Measurements from ENCODE around the gene MRGPRE.

DNA sequence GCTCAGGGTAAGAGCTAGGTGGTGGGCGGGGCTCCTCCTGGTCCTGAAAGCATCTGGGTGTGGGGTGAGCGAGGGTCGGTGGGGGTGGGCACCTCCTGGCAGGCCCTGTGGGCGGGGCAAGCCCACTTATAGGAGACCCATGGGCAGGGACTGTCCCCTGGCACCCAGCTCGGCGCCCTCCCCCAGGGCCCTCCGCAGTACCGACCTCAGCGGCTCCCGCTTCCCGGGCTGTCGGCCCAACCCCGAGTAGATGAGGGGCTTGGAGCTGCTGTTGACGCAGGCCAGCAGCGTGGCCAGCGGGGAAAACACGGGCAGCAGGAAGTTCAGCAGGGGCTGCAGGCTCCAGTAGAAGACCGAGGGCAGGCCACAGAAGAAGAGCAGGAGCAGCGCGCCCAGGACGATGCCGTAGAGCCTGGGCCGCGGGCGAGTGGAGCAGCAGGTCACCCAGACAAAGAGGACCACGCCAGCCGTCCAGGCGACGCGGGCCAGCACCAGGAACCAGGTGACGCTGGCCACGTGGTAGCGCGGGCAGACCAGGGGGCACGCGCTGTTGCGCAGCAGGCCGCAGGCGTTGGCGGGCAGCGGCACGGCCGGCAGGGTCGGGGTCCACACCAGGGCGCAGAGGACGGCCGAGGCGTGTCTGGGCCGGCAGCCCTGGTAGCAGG lies 14.3 kb downstream of the MRGPRE start:
- TF ChIP-seq, protein P1, sequence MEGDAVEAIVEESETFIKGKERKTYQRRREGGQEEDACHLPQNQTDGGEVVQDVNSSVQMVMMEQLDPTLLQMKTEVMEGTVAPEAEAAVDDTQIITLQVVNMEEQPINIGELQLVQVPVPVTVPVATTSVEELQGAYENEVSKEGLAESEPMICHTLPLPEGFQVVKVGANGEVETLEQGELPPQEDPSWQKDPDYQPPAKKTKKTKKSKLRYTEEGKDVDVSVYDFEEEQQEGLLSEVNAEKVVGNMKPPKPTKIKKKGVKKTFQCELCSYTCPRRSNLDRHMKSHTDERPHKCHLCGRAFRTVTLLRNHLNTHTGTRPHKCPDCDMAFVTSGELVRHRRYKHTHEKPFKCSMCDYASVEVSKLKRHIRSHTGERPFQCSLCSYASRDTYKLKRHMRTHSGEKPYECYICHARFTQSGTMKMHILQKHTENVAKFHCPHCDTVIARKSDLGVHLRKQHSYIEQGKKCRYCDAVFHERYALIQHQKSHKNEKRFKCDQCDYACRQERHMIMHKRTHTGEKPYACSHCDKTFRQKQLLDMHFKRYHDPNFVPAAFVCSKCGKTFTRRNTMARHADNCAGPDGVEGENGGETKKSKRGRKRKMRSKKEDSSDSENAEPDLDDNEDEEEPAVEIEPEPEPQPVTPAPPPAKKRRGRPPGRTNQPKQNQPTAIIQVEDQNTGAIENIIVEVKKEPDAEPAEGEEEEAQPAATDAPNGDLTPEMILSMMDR (IDR thresholded peaks at IDR 0.05), result no peak
- no peak for TF ChIP-seq EP300 (IDR thresholded peaks at IDR 0.05)

Measured in sigmoid colon (tissue), 4 donors.